HL-60 (cell line): ENCODE data around the gene ALDH1A2.
"Not testable (repeated sequence)": the region's sequence is repeated elsewhere in the genome, so short reads cannot be mapped to it uniquely, and the experiment has no call there.

ENCODE experiments used
- POLR2AphosphoS5 ChIP-seq: IDR thresholded peaks from 2 replicates; pipeline ENCODE4 v1.6.1; 2012; ENCODE audit warnings: low read depth
- SPI1 ChIP-seq: IDR thresholded peaks from 2 replicates; pipeline ENCODE4 v1.6.1; 2012; ENCODE audit warnings: low read depth, mild to moderate bottlenecking, borderline replicate concordance
- TF ChIP-seq, protein P1 (sequence below): IDR thresholded peaks from one replicate; pipeline ENCODE4 v1.5.1; 2011; ENCODE audit warnings: low read length, control low read depth, inconsistent platforms; ENCODE audit not compliant: insufficient read depth
- TF ChIP-seq, protein P2 (sequence below): IDR thresholded peaks from 2 replicates; pipeline ENCODE4 v1.6.1; 2012; ENCODE audit warnings: low read depth; ENCODE audit not compliant: insufficient replicate concordance

DNA sequence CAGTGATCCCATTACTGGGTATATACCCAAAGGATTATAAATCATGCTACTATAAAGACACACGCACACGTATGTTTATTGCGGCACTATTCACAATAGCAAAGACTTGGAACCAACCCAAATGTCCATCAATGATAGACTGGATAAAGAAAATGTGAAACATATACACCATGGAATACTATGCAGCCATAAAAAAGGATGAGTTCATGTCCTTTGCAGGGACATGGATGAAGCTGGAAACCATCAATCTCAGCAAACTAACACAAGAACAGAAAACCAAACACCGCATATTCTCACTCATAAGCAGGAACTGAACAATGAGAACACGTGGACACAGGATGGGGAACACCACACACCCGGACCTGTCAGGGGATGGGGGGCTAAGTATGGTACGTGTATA is 20.1 kb downstream of the ALDH1A2 start:
- TF ChIP-seq, protein P1, sequence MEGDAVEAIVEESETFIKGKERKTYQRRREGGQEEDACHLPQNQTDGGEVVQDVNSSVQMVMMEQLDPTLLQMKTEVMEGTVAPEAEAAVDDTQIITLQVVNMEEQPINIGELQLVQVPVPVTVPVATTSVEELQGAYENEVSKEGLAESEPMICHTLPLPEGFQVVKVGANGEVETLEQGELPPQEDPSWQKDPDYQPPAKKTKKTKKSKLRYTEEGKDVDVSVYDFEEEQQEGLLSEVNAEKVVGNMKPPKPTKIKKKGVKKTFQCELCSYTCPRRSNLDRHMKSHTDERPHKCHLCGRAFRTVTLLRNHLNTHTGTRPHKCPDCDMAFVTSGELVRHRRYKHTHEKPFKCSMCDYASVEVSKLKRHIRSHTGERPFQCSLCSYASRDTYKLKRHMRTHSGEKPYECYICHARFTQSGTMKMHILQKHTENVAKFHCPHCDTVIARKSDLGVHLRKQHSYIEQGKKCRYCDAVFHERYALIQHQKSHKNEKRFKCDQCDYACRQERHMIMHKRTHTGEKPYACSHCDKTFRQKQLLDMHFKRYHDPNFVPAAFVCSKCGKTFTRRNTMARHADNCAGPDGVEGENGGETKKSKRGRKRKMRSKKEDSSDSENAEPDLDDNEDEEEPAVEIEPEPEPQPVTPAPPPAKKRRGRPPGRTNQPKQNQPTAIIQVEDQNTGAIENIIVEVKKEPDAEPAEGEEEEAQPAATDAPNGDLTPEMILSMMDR, result not testable (repeated sequence)
- TF ChIP-seq POLR2AphosphoS5, SPI1: not testable (repeated sequence)
- TF ChIP-seq, protein P2, sequence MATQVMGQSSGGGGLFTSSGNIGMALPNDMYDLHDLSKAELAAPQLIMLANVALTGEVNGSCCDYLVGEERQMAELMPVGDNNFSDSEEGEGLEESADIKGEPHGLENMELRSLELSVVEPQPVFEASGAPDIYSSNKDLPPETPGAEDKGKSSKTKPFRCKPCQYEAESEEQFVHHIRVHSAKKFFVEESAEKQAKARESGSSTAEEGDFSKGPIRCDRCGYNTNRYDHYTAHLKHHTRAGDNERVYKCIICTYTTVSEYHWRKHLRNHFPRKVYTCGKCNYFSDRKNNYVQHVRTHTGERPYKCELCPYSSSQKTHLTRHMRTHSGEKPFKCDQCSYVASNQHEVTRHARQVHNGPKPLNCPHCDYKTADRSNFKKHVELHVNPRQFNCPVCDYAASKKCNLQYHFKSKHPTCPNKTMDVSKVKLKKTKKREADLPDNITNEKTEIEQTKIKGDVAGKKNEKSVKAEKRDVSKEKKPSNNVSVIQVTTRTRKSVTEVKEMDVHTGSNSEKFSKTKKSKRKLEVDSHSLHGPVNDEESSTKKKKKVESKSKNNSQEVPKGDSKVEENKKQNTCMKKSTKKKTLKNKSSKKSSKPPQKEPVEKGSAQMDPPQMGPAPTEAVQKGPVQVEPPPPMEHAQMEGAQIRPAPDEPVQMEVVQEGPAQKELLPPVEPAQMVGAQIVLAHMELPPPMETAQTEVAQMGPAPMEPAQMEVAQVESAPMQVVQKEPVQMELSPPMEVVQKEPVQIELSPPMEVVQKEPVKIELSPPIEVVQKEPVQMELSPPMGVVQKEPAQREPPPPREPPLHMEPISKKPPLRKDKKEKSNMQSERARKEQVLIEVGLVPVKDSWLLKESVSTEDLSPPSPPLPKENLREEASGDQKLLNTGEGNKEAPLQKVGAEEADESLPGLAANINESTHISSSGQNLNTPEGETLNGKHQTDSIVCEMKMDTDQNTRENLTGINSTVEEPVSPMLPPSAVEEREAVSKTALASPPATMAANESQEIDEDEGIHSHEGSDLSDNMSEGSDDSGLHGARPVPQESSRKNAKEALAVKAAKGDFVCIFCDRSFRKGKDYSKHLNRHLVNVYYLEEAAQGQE, result not testable (repeated sequence)
